GM19238 (cell line): ENCODE results near the gene ZNF471.
A peak's percentile ranks its signal among the peaks of the same experiment; 100 is the strongest.

Experiments used
- DNase-seq: peaks from one replicate; pipeline ENCODE4 v3.0.0; 2011; ENCODE audit warnings: low spot score; ENCODE audit not compliant: insufficient read length

ZNF471 gene

DNA sequence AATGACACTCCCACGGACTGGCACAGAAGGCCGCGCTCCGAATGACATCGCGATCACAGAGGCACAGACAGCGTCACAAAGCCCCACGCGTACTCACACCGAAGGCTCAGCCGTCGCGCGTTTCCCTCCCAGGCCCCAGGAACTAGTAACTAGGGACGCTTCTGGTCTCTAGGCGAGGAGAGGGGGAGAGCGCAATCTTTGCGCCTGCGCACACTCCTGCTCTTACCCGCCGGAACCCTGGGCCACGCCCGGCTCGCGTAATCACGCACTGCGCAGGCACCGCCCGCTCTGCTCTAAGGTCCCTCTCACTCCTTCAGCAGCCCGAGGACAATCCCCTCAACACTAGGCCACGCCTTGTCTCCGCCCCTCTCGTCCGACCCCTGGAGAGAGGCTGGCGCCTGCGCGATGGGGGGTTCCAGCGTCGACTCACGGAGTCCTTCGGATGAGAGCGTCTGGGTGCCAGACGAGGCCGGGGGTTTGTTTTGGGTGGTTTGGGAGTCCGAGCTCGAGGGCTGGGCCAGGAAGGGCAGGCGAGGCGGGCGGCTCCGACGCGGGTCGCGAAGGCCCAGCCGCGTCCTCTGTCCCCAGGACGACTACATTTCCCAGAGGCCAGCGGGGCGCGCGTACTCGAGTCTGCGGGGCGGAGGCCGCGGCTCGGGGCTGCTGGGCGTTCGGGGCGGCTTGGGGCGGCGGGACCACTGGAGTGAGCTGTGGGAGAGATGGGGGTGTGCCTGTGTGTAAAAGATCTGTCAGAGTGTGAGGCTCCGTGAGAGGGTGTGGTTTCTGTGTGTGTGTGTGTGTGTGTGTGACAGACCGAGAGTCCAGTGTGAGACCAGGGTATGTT lies at the start of gene ZNF471:
TSS of gene ZNF471 (plus strand) at position 410 of the 844 bp plus-strand sequence. CDS start 3,717 bp downstream, outside the sequence.
- peak; percentile 4 for DNase-seq

DNA sequence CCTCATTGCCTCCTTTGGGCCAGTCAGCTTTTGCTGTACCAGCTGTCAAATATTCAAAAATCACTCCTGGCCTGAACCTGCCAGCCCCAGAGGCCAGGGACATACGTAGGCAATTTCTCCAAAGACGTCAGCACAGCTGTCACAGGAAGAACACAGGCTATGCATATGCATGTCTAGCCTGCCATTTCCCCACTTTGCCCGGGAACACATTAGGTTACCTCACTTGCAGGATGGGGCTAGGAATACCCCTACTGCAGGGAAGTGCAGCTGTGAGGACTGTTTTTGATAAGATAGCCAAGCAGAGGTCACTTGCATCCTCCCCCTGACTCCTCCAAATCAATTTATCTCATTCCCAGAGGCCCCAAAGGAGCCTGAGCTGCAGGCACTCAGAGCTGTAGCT lies 33.3 kb upstream of the ZNF471 start:
- DNase-seq, result no peak

DNA sequence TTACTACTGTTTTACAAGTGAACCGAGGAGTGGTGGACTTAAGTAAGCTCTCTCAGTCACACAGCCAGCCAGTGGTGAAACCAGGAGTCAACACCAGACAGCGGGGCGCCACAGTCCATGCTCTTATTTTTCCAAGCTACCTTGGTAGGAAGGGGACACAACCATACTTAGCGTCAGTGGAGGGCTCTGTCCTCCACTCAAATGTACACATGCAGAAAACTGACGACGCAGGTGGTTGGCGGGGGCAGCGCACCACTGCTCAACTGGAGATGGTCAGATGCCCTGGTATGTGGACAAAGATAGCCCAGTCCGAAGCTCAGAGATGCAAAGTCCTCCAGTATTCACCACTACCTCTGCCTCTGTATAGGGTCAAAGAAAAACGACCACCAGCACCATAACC lies 31.6 kb upstream of the ZNF471 start:
- no peak for DNase-seq

DNA sequence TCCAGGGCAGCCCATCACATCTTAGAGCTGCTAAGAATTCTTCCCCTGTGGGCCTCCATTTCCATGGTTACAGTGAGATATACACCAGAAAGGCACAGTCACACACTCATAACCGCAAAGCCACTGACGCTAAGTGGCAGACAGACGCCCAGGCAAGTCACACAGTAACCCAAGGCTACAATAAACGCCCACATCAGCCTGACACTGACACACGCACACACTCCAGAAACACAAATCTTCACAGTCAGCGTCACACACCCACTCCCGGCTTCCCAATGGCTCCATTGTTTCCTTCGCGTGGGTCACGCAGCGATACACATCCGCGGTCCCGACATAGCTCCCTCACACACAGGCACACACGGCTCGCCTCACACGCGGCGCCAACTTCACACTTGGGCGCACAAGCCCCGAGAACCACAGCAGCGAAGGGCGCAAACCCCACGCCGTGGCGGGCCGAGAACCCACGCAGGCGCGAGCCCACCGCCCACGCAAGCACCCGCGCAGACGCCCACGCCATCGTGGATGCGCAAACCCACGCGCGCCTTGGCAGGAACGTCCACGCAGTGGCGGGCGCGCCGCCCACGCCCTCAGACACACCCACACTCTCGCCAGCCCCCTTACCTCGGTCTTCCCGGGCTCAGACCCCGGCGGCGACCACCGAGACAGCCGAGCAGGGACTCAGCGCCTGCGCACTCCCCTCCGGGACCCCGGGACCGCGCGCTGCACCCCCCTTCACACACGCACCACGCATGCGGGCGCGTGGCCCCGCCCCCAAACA lies 30.8 kb upstream of the ZNF471 start, which contains the start of gene ZNF667:
TSS of gene ZNF667 (minus strand) at position 695 of the 778 bp plus-strand sequence. CDS start 14,975 bp downstream, outside the sequence.
- DNase-seq, result no peak

DNA sequence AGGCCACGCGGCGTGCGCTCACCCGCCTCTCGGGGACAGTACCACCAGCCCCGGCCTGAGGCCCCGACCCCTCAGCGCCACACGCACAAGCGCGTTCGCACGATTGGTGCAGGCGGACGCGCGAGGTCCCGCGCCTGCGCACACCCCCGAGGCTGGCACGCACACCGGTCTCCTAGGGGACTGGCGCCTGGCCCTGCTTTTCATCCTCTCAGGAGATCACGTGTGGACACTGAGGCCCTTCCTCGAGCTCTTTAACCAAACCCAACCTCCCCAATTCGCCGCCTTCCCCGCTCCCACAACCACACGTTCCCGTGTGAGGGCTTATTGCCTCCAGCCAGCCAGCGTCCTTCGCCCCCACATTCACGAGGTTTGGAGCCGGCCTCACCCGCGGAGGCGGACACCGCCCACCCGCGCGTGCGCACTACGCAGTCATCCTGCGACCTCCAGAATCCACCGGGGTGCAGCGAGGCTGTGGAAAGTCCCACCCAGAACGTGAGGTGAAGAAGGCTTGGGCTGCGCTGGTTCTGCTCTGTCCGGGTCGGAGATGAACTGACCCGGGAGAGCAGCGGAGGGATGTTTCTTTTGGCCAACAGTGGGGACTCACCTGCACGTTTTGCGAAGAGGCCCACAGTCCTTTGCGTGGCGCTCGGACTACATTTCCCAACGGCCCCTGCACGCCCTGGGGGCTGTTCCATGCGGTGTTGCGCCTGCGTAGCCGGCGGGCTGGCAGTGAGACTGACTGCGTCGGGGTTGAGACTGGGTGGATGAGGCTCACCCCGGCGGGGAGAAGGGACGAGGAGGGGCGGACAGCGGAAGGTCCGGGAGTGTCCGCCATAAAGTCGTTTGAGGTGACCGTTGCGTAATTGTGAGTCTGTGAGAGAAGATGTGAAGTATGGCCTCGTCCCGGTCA lies 30.0 kb upstream of the ZNF471 start:
- DNase-seq, result peak; percentile 6

DNA sequence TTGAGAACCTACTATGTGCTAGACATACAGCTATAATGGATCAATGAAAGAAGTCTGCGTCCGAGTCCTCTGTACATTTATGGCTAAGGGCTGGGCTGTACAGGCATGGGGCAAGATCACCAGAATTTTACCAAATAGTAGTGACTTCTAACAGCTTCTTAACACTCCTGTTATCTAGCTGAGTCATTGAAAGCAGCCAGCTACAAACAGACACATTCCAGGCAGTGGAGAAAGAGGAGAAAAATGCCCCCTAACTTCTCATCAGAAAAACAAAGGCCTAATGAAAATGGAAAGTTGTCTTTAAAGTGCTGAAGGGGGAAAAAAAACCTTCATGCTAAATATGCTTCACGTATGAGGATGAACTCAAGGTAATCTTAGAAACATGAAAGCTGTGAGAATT lies 16.3 kb upstream of the ZNF471 start:
- DNase-seq, result no peak

DNA sequence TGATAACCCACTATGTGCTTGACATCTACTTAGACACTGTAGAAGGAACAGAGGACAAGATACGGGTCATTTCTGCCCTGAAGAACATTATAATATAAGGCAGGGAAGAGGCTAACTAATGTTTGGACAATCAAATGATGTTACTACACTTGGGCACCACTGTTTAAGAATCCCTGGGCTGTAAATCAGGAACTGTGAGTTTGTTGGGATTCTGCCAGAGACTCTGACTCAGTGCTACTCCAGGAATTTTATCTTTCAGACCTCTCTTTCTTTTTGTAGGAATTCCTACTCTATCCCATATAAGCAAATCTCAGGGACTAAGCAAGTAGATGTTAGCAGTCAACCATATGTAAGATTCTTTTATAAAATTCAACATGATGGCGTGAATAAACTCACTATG lies 3.1 kb upstream of the ZNF471 start:
- no peak for DNase-seq

DNA sequence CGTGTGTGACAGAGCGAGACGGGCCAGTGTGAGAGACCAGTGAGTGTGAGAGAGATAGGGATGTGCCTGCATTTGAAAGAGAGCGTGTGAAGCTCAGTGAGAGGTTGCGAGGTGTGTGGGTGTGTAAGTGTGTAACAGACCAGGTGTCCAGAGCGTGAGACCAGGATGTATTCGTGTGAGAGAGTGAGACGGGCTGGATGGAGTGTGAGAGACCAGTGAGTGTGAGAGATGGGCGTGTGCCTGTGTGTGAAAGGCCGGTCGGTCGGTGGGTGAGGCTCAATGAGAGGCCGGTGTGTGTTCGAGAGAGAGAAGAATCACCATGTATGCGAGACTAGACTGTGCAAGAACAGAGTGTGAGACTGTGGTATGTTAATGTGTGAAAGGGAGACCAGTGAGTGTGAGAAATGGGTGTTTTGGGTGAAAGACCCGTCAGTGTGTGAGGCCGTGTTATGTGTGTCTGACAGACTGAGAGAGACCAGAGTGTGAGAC lies 679 bp downstream of the ZNF471 start:
- no peak for DNase-seq

DNA sequence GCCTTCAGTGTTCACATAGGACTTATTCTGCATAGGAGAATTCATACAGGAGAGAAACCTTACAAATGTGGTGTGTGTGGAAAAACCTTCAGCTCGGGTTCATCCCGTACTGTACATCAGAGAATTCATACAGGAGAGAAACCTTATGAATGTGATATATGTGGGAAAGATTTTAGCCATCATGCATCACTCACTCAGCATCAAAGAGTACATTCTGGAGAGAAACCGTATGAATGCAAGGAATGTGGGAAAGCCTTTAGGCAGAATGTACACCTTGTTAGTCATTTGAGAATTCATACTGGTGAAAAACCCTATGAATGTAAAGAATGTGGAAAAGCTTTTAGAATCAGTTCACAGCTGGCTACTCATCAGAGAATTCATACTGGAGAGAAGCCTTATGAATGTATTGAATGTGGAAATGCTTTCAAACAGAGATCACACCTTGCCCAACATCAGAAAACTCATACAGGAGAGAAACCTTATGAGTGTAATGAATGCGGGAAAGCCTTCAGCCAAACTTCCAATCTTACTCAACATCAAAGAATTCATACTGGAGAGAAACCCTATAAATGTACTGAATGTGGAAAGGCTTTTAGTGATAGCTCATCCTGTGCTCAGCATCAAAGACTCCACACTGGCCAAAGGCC lies 17.7 kb downstream of the ZNF471 start:
- no peak for DNase-seq

DNA sequence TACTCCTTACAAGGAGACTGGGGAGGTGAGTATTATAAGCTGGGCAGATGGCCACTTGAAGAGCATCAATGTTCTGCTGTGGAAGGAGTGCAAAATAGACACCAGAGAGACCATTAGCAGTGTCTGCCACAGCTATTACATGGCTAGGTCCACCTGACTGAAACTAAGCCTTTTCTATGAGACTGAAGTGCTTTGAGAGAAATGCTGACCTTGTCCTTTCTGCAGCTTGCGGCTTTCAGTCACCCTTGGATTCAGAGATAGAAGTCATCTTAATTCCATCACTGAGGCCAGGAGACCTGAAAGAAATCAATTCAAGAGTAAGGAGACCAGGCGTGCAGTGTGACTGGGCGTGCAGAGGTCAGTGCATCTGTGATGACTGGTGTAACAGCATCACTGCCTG lies 29.8 kb downstream of the ZNF471 start:
- DNase-seq, result no peak

DNA sequence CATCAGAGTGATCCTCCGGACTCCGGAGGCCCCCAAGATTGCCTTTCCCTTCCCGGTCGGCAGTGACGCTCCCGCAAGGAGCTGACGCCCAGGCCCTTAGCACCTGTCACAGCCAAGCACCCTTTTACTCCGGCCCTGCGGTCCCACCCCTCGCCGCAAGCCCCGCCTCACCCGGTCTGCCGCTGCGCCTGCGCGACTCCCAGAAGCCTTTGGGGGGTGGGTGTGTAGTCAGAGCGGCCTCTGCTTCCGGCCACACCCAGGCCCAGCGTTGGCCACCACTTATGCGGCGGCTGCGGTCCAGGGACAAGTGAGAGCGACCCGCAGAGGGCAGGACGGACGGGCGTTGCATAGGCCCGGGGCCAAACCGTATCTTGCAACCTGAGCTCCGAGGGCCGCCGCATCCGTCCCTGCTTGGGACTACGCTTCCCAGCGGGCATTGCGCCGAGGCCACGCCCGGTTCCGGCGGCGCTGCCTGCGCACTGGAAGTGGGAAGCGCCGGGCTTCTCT lies 30.7 kb downstream of the ZNF471 start:
- peak; percentile 56 for DNase-seq

DNA sequence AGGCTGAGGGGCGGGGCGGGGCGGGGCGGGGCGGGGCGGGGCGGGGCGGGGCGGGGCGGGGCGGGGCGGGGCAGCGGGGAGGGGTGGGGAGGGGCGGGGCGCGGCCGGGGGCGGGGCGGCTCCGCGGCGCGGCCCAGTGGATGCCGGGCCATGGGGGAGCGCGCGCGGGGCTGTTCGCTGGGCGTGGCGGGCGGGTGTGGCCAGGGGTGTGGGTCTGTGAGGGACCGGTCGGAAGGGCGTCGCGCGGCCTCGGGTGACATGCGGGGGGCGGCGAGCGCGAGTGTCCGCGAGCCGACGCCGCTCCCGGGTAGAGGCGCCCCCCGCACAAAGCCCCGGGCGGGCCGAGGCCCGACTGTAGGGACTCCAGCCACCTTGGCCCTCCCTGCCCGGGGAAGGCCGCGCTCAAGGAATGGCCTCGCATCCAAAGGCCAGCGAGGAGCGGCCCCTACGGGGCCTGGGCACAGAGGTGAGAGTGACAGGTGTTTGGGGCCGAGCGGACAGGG lies 31.2 kb downstream of the ZNF471 start, which contains the start of gene ZFP28:
TSS of gene ZFP28 (plus strand) at position 188 of the 503 bp plus-strand sequence. CDS start at position 259, 71 bp downstream.
- DNase-seq, result peak; percentile 9

DNA sequence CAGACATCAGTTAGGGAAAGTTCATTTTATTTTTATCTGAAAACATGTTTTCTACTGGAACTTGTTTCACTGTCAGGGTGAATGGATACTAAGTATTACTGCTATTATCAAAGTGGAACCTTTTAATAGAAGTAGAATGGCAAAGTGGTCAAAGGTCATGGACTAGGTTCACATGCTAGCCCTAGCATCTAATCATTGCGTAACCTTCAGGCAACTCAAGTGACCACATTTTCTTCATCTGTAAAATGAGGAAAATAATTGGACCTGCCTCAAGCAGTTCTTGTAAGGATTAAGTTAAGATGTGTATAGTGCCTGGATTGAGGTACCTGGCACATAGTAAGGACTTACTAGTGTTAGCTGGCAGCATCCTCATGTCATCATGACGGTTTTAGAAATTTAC lies 36.1 kb downstream of the ZNF471 start:
- no peak for DNase-seq

DNA sequence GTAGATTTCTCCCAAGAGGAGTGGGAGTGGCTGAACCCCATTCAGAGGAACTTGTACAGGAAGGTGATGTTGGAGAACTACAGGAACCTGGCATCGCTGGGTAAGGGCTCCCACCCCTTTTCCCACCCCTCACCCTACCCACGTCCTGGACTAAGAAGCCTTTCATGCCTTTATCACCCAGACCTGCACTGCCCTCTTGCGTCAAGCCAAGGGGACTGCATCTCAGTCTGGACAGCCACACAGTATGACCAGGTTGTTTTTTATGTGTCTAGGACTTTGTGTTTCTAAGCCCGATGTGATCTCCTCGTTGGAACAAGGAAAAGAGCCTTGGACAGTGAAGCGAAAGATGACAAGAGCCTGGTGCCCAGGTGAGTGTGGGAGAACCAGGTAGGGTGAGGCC lies 39.9 kb downstream of the ZNF471 start:
- no peak for DNase-seq

DNA sequence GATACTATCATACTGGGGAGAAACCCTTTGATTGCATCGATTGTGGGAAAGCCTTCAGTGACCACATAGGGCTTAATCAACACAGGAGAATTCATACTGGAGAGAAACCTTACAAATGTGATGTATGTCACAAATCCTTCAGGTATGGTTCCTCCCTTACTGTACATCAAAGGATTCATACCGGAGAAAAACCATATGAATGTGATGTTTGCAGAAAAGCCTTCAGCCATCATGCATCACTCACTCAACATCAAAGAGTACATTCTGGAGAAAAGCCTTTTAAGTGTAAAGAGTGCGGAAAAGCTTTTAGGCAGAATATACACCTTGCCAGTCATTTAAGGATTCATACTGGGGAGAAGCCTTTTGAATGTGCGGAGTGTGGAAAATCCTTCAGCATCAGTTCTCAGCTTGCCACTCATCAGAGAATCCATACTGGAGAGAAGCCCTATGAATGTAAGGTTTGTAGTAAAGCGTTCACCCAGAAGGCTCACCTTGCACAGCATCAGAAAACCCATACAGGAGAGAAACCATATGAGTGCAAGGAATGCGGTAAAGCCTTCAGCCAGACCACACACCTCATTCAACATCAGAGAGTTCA lies 46.7 kb downstream of the ZNF471 start:
- no peak for DNase-seq

DNA sequence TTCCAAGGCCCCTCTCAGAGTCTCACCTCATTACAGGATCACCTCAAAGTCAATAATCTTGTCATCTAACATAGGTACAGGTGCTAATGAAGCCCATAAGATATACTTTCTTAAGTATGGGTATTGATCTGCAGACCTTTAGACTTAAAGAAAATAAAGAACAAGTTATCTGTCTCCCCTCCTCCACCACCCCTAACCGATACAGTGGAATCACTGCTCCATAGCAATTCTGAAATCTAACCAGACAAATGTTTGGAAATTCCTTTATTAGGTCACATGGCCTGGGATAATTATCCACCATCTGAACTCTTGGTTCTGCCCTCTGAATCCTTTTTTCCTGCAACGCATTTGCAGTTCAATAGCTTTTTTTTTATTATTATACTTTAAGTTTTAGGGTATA lies 55.1 kb downstream of the ZNF471 start:
- DNase-seq, result no peak

DNA sequence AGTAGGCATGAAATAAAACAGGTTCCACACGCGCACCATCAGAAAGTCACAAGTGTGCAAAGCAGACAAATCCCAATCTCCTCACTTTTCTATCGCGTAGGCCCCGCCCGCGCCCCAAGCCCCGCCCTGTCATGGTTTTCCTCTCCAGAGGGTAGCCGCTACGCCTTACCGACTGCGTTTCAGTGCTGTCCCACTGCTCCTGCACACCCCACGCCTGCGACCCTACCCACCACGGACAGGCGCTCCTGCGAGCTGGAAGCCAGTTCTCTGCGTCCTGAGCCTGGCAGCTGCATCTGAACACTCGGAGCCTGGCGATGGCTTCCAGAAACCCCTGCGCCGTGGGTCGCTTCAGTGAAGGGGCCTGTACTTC lies 59.2 kb downstream of the ZNF471 start:
- peak; percentile 6 for DNase-seq

DNA sequence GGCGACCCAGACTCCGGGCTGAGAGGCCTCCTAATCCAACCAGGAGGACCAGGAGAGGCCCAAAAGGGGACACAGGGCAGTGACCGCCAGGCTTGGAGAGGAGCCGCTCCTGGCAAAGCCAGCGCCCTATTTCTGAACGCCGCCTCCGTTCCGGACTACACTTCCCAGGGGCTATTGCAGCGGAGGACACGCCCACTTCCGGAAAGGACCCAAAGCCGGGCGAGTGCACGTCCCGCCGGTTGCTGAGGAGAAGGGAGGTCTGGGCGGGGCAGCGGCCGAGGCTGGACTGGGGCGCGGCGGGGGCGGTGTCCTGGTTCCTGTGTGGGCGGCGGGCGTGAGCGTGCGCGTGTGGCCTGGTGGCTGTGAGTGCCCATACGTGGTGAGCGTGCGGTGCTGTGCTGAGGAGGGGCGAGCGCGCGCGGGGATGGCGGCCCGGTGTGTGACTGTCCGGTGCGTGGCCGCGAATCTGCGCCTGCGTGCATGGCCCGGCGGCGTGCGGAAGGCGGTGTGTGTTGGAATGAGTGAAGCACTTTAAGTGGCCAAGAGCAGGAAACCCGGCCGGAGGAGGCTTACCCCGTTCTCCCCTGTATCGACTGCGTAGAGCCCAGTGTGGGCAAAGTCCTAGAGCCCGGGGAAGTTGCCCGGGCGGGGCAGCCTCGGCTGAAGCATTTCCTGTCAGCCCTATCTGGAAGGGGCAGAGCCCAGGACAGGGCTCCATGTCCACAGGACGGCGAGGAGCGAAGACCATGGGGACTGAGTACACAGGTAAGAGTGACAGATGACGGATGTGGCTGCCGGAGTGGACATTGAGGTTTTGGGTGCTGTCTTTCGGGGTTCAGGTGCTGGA lies 59.8 kb downstream of the ZNF471 start, which contains the start of gene ZNF470:
TSS of gene ZNF470 (plus strand) at position 195 of the 847 bp plus-strand sequence. CDS start 2,844 bp downstream, outside the sequence.
- DNase-seq, result peak; percentile 78

DNA sequence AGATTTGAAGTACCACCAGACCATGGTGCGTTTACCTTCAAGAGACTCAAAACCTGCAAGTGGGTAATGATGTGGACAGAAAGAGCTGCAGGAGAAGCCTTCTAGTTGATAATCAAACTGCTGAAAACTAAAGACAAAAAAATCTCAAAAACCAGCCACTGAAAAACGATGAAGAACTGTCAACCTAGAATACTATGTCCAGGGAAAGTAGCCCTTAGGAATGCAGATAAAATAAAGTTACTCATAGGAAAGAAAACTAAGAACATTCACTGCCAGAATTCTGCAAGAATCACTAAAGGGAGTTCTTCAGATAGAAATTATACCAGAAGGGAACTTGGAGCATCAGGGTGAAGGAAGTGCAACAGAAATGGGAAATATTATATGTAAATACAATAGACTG lies 64.9 kb downstream of the ZNF471 start:
- no peak for DNase-seq
